Common myeloid progenitor, CD34-positive (primary cell): Measurements from ENCODE around the gene ZNF431.

Experiments
- CTCF ChIA-PET: fragments of 350-600 bp; sonication (Branson Sonifier 250); formaldehyde crosslinking; loops from one replicate; lab custom pipeline; 2021; ENCODE audit warnings: antibody characterized with exemption; lab: Charles Lee
- POLR2A ChIA-PET: fragments of 350-600 bp; sonication (Branson Sonifier 250); formaldehyde crosslinking; loops from one replicate; lab custom pipeline; 2021; ENCODE audit warnings: antibody characterized with exemption; lab: Charles Lee
- DNase-seq, 3 donors: peaks; one replicate each; pipeline versions ENCODE4 v3.0.0 to v3.0.0-alpha.2; 2013
- H3K27ac ChIP-seq, 2 experiments: 1 replicate in 1 of 2; 2 replicates in 1 of 2; pipeline ENCODE4 v1.7.0; 2013; ENCODE audit warnings: inconsistent platforms in 2 of 2, low read length in 2 of 2, mild to moderate bottlenecking in 2 of 2, low read depth in 1 of 2, moderate library complexity in 1 of 2; ENCODE audit not compliant: severe bottlenecking in 2 of 2, insufficient read depth in 1 of 2, poor library complexity in 1 of 2
- H3K27me3 ChIP-seq, 5 experiments: replicated peaks in 2 of 5; 1 replicate in 3 of 5; 2 replicates in 2 of 5; pipeline versions ENCODE4 v1.6.1 to v1.7.0; 2013; ENCODE audit warnings: low read length in 4 of 5, mild to moderate bottlenecking in 2 of 5, moderate library complexity in 2 of 5, inconsistent platforms in 1 of 5; ENCODE audit not compliant: insufficient read depth in 5 of 5, control insufficient read depth in 4 of 5
- H3K36me3 ChIP-seq, 4 experiments: 1 replicate in 2 of 4; 2 replicates in 2 of 4; pipeline versions ENCODE4 v1.6.1 to v1.7.0; 2013; ENCODE audit warnings: low read length in 3 of 4, control low read depth in 1 of 4, mild to moderate bottlenecking in 1 of 4; ENCODE audit not compliant: control insufficient read depth in 4 of 4, insufficient read depth in 4 of 4
- H3K4me1 ChIP-seq, 4 experiments: 1 replicate in 3 of 4; 2 replicates in 1 of 4; pipeline versions ENCODE4 v1.6.1 to v1.7.1; 2013; ENCODE audit warnings: low read length in 3 of 4, mild to moderate bottlenecking in 3 of 4, control low read depth in 1 of 4, inconsistent platforms in 1 of 4, moderate library complexity in 1 of 4; ENCODE audit not compliant: control insufficient read depth in 4 of 4, insufficient read depth in 4 of 4; ENCODE audit errors: control extremely low read depth in 1 of 4
- H3K4me3 ChIP-seq, 7 experiments: 1 replicate in 4 of 7; 2 replicates in 3 of 7; pipeline versions ENCODE4 v1.5.1 to v1.7.0; 2013; ENCODE audit warnings: mild to moderate bottlenecking in 7 of 7, low read length in 6 of 7, moderate library complexity in 6 of 7, inconsistent platforms in 2 of 7, low read depth in 2 of 7, control low read depth in 1 of 7; ENCODE audit not compliant: insufficient read depth in 4 of 7, control insufficient read depth in 1 of 7; ENCODE audit errors: extremely low read depth in 1 of 7
- H3K9me3 ChIP-seq, 5 experiments: 1 replicate in 4 of 5; 2 replicates in 1 of 5; pipeline versions ENCODE4 v1.6.1 to v1.7.1; 2013; ENCODE audit warnings: low read length in 4 of 5, mild to moderate bottlenecking in 2 of 5, inconsistent platforms in 1 of 5, low read depth in 1 of 5, moderate library complexity in 1 of 5; ENCODE audit not compliant: control insufficient read depth in 4 of 5, insufficient read depth in 2 of 5; ENCODE audit errors: control extremely low read depth in 1 of 5
- WGBS: methylation state at CpG from one replicate; pipeline ENCODE4 v1.1.5; 2013; ENCODE audit not compliant: insufficient coverage; 5-methylcytosine and 5-hydroxymethylcytosine counted together

Gene ZNF431

DNA sequence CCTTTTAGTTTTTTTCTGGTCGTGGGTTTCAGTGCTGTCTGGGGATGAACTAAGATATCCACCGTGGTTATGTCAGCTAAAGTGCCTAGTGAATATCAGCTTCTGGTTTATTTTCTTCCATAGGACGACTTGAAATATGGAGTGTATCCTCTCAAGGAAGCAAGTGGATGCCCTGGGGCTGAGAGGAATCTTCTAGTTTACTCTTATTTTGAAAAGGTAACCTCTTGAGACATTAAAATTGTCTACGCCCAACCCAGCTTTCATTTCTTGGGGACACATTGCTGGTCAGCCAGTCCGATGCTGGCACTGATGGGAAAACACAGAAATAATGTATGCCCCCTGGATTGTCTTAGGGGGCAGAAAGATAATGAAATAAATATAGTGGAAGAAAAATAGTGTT, 1.6 kb downstream of the ZNF431 start:
- Histone ChIP-seq H3K27ac (no peak overlapping the region), H3K4me3 (peak overlapping the region in 2 of 7 experiments; percentile 5 to 94), H3K4me1 (peaks cover 3 to 10% (median 6%) of the 10 kb centered on the region in 4 experiments), H3K36me3 (peaks cover 24 to 51% (median 43%) of the 10 kb centered on the region in 4 experiments), H3K9me3 (peaks cover 1 to 26% (median 14%) of the 10 kb centered on the region in 5 experiments), H3K27me3 (no peaks in the 10 kb centered on the region)
- CTCF ChIA-PET, result no interaction called here
- DNase-seq, result no peak
- WGBS, result 96% methylated on average over 5 of the region's 5 CpGs
- POLR2A ChIA-PET, result no interaction called here

DNA sequence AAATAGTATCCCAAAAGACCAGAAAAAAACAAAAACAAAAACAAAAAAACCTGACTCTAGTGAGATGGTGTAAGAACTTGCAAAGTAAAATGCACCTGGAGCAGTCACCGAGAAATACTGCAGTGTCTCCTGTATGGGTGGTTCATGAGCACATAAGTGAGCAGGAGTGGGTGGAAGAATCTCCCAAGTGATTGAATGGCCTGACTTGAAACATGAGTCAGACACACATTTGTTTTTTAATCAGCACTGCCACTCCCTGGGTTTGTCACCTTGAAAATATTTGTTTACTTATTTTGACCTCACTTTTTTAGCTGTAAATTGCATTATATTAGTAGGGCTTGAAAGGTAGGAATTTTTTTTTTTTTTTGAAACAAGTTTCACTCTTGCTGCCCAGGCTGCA, 2.0 kb downstream of the ZNF431 start:
- CTCF ChIA-PET, result no interaction called here
- peak overlapping the region in 1 of 7 experiments; percentile 94 for H3K4me3 ChIP-seq
- H3K27me3 ChIP-seq, result no peaks in the 10 kb centered on the region
- peaks cover 27 to 55% (median 47%) of the 10 kb centered on the region in 4 experiments for H3K36me3 ChIP-seq
- peaks cover 3 to 10% (median 6%) of the 10 kb centered on the region in 4 experiments for H3K4me1 ChIP-seq
- H3K27ac ChIP-seq, result no peak overlapping the region
- DNase-seq, result no peak
- POLR2A ChIA-PET, result no interaction called here
- no CpG with 5 or more reads among the region's 1 CpG for WGBS
- H3K9me3 ChIP-seq, result peaks cover 1 to 28% (median 14%) of the 10 kb centered on the region in 5 experiments

- no peak overlapping the region for H3K27ac ChIP-seq
- DNase-seq, result peak in 2 of 3 donors; percentile 15 to 26
- peaks cover 3 to 7% (median 5%) of the 10 kb centered on the region in 4 experiments for H3K4me1 ChIP-seq
- ChIA-PET POLR2A (interaction anchor here (0.6 kb wide), 1 partner anchor 138 kb away, joined by 3 read pairs; no protein-coding TSS in a partner anchor), CTCF (no interaction called here)
- no peaks in the 10 kb centered on the region for H3K27me3 ChIP-seq
- peaks cover 1 to 47% (median 27%) of the 10 kb centered on the region in 5 experiments for H3K9me3 ChIP-seq
- peaks cover 53 to 92% (median 77%) of the 10 kb centered on the region in 4 experiments for H3K36me3 ChIP-seq
- 100% methylated on average over 1 of the region's 1 CpG for WGBS
- no peak overlapping the region for H3K4me3 ChIP-seq
Observed at GRCh38 chr19:21147540-21147939, 5.7 kb downstream of the ZNF431 start.

GRCh38 chr19:21148681-21149080, 6.8 kb downstream of the ZNF431 start:
- H3K4me1 ChIP-seq, result no peaks in the 10 kb centered on the region
- peaks cover 57 to 99% (median 82%) of the 10 kb centered on the region in 4 experiments for H3K36me3 ChIP-seq
- CTCF ChIA-PET, result no interaction called here
- peaks cover 1 to 54% (median 31%) of the 10 kb centered on the region in 5 experiments for H3K9me3 ChIP-seq
- H3K27me3 ChIP-seq, result no peaks in the 10 kb centered on the region
- POLR2A ChIA-PET, result no interaction called here
- DNase-seq, result no peak
- no peak overlapping the region for H3K4me3 ChIP-seq
- H3K27ac ChIP-seq, result no peak overlapping the region

DNA sequence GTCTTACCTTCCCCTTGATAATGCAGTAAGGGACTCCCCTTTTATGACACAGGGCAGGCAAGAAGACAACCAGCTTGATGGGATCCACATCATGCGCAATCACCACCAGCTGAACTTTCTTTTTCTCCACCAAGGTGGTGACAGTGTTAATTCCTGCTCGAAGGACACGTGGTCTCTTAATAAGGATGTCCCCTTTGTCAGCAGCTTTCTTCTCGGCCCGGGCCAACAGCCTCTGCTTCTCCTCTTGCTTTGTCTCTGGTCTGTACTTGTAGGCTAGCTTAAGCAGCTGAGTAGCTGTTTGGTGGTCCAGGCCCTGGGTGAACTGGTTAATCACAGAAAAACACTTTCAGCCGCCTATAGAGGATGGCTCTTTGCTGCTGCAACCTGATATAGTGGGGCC, 8.0 kb downstream of the ZNF431 start:
- WGBS, result 100% methylated on average over 6 of the region's 6 CpGs
- peaks cover 53 to 88% (median 73%) of the 10 kb centered on the region in 4 experiments for H3K36me3 ChIP-seq
- no peaks in the 10 kb centered on the region for H3K4me1 ChIP-seq
- H3K4me3 ChIP-seq, result no peak overlapping the region
- no peak overlapping the region for H3K27ac ChIP-seq
- POLR2A ChIA-PET, result no interaction called here
- H3K27me3 ChIP-seq, result no peaks in the 10 kb centered on the region
- peaks cover 1 to 54% (median 31%) of the 10 kb centered on the region in 5 experiments for H3K9me3 ChIP-seq
- CTCF ChIA-PET, result no interaction called here
- DNase-seq, result no peak

GRCh38 chr19:21151460-21151859, 9.6 kb downstream of the ZNF431 start:
- Histone ChIP-seq H3K4me1 (no peaks in the 10 kb centered on the region), H3K36me3 (peaks cover 51 to 83% (median 69%) of the 10 kb centered on the region in 4 experiments), H3K27me3 (no peaks in the 10 kb centered on the region), H3K27ac (no peak overlapping the region), H3K4me3 (peak overlapping the region in 1 of 7 experiments; percentile 3), H3K9me3 (peaks cover 6 to 55% (median 30%) of the 10 kb centered on the region in 5 experiments)
- 100% methylated on average over 1 of the region's 1 CpG for WGBS
- DNase-seq, result no peak
- ChIA-PET CTCF (interaction anchor here (1.3 kb wide), 1 partner anchor 12 kb away, joined by 4 read pairs; no protein-coding TSS in a partner anchor), POLR2A (no interaction called here)

- Histone ChIP-seq H3K36me3 (peaks cover 29 to 65% (median 43%) of the 10 kb centered on the region in 4 experiments), H3K4me1 (no peaks in the 10 kb centered on the region), H3K27ac (no peak overlapping the region), H3K9me3 (peaks cover 10 to 55% (median 43%) of the 10 kb centered on the region in 5 experiments), H3K27me3 (no peaks in the 10 kb centered on the region), H3K4me3 (no peak overlapping the region)
- WGBS, result 100% methylated on average over 1 of the region's 1 CpG
- DNase-seq, result no peak
- ChIA-PET CTCF (no interaction called here), POLR2A (no interaction called here)
Observed at GRCh38 chr19:21158523-21159135, 16.8 kb downstream of the ZNF431 start.
